Esophagus squamous epithelium (tissue), 5 donors: Measurements from ENCODE around the gene ANKRD44. TPM values are rescaled to one million over a fixed set of nuclear protein-coding genes. Genes with fewer than 3 reads are reported as not detected.

ENCODE experiments used
- DNase-seq: peaks from one replicate; lab custom pipeline; 2025; lab: John Stamatoyannopoulos, UW
- H3K27ac ChIP-seq, 4 donors: fragments of 200-600 bp; sonication (generic); one replicate each; pipeline ENCODE4 v1.5.1; 2016 to 2019; ENCODE audit warnings: mild to moderate bottlenecking in 1 of 4
- H3K27me3 ChIP-seq, 4 donors: fragments of 200-600 bp; sonication (generic); 1 replicate in 3 of 4; 2 replicates in 1 of 4; pipeline versions ENCODE4 v1.5.1 to v1.6.0; 2017 to 2021; ENCODE audit warnings: antibody characterized with exemption in 1 of 4
- H3K36me3 ChIP-seq, 3 donors: fragments of 200-600 bp; sonication (generic); one replicate each; pipeline ENCODE4 v1.5.1; 2016 to 2019
- H3K4me1 ChIP-seq, 3 donors: fragments of 200-600 bp; sonication (generic); one replicate each; pipeline ENCODE4 v1.5.1; 2017 to 2019
- H3K4me3 ChIP-seq, 4 donors: fragments of 200-600 bp; sonication (generic); 1 replicate in 3 of 4; 2 replicates in 1 of 4; pipeline ENCODE4 v1.5.1; 2016 to 2019; ENCODE audit warnings: mild to moderate bottlenecking in 2 of 4, moderate library complexity in 1 of 4
- H3K9me3 ChIP-seq, 3 donors: fragments of 200-600 bp; sonication (generic); one replicate each; pipeline ENCODE4 v1.5.1; 2016 to 2019
- POLR2A ChIP-seq, 4 donors: fragments of 450-650 bp; IDR thresholded peaks; one replicate each; pipeline ENCODE4 v1.6.1; 2017; ENCODE audit warnings: antibody characterized with exemption in 4 of 4, mild to moderate bottlenecking in 4 of 4, moderate library complexity in 3 of 4
- WGBS, 2 donors: methylation state at CpG; one replicate each; pipeline ENCODE4 v1.1.5; 2018; 5-methylcytosine and 5-hydroxymethylcytosine counted together
- intact Hi-C: fragments of 100-400 bp; cut with DNase I; formaldehyde crosslinking; loops from one replicate; pipeline ENCODE4 v1.15.0; 2022
- total RNA-seq, 4 donors: library from RNA; depleted of rRNA; stranded (reverse); fragments of >200 nt; gene quantifications; one replicate each; pipeline ENCODE4 v1.1.0, GENCODE V29; 2016
- TF ChIP-seq, protein P1 (sequence below), 6 experiments: fragments of 450-650 bp in 4 of 6; fragments of 200-600 bp in 2 of 6; sonication (generic) in 2 of 6; IDR thresholded peaks; one replicate each; pipeline ENCODE4 v1.5.1; 2016 to 2019; ENCODE audit warnings: antibody characterized with exemption in 6 of 6, mild to moderate bottlenecking in 4 of 6, moderate library complexity in 4 of 6
- donor health status: DM: yes; HTN: yes; CAD: no.

The ANKRD44 gene
- total RNA-seq, 4 donors from 2014 or later = 4.5 to 54.0 (median 11.4) TPM

GRCh38 chr2:197306024-197306695 is 4.4 kb downstream of the ANKRD44 start:
- no peak for DNase-seq
- no peaks in the 10 kb centered on the region for H3K36me3 ChIP-seq
- no peaks in the 10 kb centered on the region for H3K27me3 ChIP-seq
- intact Hi-C loops = no loop called here
- H3K9me3 ChIP-seq = no peaks in the 10 kb centered on the region
- no peak overlapping the region for H3K4me3 ChIP-seq
- TF ChIP-seq, protein P1, sequence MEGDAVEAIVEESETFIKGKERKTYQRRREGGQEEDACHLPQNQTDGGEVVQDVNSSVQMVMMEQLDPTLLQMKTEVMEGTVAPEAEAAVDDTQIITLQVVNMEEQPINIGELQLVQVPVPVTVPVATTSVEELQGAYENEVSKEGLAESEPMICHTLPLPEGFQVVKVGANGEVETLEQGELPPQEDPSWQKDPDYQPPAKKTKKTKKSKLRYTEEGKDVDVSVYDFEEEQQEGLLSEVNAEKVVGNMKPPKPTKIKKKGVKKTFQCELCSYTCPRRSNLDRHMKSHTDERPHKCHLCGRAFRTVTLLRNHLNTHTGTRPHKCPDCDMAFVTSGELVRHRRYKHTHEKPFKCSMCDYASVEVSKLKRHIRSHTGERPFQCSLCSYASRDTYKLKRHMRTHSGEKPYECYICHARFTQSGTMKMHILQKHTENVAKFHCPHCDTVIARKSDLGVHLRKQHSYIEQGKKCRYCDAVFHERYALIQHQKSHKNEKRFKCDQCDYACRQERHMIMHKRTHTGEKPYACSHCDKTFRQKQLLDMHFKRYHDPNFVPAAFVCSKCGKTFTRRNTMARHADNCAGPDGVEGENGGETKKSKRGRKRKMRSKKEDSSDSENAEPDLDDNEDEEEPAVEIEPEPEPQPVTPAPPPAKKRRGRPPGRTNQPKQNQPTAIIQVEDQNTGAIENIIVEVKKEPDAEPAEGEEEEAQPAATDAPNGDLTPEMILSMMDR (IDR thresholded peaks at IDR 0.05) = no peak
- no peak for TF ChIP-seq POLR2A (IDR thresholded peaks at IDR 0.05)
- H3K27ac ChIP-seq = peak overlapping the region in 3 of 4 donors; percentile 53 to 89 (median 68)
- 69 to 73% methylated on average over 5 of the region's 5 CpGs for WGBS, 2 donors
- peaks cover 0 to 66% (median 13%) of the 10 kb centered on the region in 3 donors for H3K4me1 ChIP-seq

DNA sequence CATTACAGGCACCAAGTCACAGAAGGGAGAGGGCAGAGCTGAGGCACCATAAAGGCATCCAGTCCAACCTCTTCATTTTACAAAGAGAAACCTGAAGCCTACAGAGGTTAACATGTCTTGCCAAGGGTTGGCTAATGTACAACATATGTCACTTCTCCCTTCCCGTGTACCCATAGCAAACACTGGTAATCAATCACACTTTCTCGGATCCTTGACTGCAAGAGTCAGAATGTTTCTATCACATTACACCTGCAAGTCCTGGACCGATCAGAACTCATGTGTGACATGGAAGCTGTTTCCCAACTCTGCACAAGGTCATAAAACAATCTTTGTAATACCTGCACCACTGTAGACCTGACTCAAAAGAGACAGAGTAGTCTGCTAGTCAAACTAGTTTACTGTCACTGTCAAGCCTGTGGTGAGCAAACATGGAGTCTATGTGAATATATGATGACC is 6.0 kb downstream of the ANKRD44 start:
- intact Hi-C loops = no loop called here
- no peaks in the 10 kb centered on the region for H3K27me3 ChIP-seq
- H3K9me3 ChIP-seq = no peaks in the 10 kb centered on the region
- DNase-seq = no peak
- no peaks in the 10 kb centered on the region for H3K36me3 ChIP-seq
- TF ChIP-seq, protein P1 (IDR thresholded peaks at IDR 0.05) = no peak
- no peak for TF ChIP-seq POLR2A (IDR thresholded peaks at IDR 0.05)
- no peak overlapping the region for H3K4me3 ChIP-seq
- H3K4me1 ChIP-seq = peaks cover 0 to 59% (median 13%) of the 10 kb centered on the region in 3 donors
- peak overlapping the region in 3 of 4 donors; percentile 17 to 89 (median 37) for H3K27ac ChIP-seq
- WGBS, 2 donors = 60 to 65% methylated on average over 3 of the region's 3 CpGs

GRCh38 chr2:197300139-197300538 is 10.4 kb downstream of the ANKRD44 start:
- intact Hi-C loops = no loop called here
- TF ChIP-seq, protein P1 (IDR thresholded peaks at IDR 0.05) = no peak
- no peak for TF ChIP-seq POLR2A (IDR thresholded peaks at IDR 0.05)
- WGBS, 2 donors = 39 to 81% methylated on average over 2 of the region's 2 CpGs

DNA sequence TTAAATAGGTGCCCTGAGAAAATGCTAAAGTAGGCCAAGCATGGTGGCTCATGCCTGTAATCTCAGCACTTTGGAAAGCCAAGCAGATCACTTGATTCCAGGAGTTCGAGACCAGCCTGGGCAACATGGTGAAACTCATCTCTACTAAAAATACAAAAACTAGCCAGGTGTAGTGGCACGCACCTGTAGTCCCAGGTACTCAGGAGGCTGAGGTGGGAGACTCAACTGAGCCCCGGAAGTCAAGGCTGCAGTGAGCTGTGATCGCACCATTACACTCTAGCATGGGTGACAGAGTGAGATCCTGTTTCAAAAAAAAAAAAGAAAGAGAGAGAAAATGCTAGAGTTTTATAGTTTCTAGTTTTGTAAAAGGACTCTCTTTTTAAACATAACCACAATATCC is 12.0 kb downstream of the ANKRD44 start:
- H3K4me1 ChIP-seq = peaks cover 0 to 15% (median 0%) of the 10 kb centered on the region in 3 donors
- no peak overlapping the region for H3K4me3 ChIP-seq
- no peaks in the 10 kb centered on the region for H3K9me3 ChIP-seq
- H3K27ac ChIP-seq = no peak overlapping the region
- no peak for DNase-seq
- H3K27me3 ChIP-seq = no peaks in the 10 kb centered on the region
- 85 to 96% methylated on average over 4 of the region's 4 CpGs for WGBS, 2 donors
- H3K36me3 ChIP-seq = no peaks in the 10 kb centered on the region
- intact Hi-C loops = no loop called here
- TF ChIP-seq, protein P1 (IDR thresholded peaks at IDR 0.05) = no peak
- TF ChIP-seq POLR2A (IDR thresholded peaks at IDR 0.05) = no peak

More at GRCh38 chr2:197300139-197300538, 10.4 kb downstream of the ANKRD44 start:
- Histone ChIP-seq H3K27ac (no peak overlapping the region), H3K9me3 (no peaks in the 10 kb centered on the region), H3K36me3 (no peaks in the 10 kb centered on the region), H3K27me3 (no peaks in the 10 kb centered on the region), H3K4me3 (no peak overlapping the region), H3K4me1 (peaks cover 0 to 23% (median 0%) of the 10 kb centered on the region in 3 donors)
- no peak for DNase-seq

- WGBS, 2 donors = 58 to 84% methylated on average over 4 of the region's 4 CpGs
- H3K4me1 ChIP-seq = peaks cover 0 to 18% (median 3%) of the 10 kb centered on the region in 3 donors
- no peak for DNase-seq
These were observed 12.7 kb downstream of the ANKRD44 start for GRCh38 chr2:197297772-197298318.

More at GRCh38 chr2:197297772-197298318, 12.7 kb downstream of the ANKRD44 start:
- intact Hi-C loops = no loop called here
- peak overlapping the region in 1 of 4 donors; percentile 20 for H3K27ac ChIP-seq
- no peak for TF ChIP-seq POLR2A (IDR thresholded peaks at IDR 0.05)
- TF ChIP-seq, protein P1 (IDR thresholded peaks at IDR 0.05) = no peak
- H3K36me3 ChIP-seq = no peaks in the 10 kb centered on the region
- H3K4me3 ChIP-seq = no peak overlapping the region
- no peaks in the 10 kb centered on the region for H3K9me3 ChIP-seq
- H3K27me3 ChIP-seq = no peaks in the 10 kb centered on the region
